Suprapubic skin (tissue), 2 donors: ENCODE results near the gene ERI3.

Experiments used
- EP300 ChIP-seq: sonication (generic); formaldehyde crosslinking; IDR thresholded peaks from one replicate; pipeline ENCODE4 v1.6.1; 2017; ENCODE audit warnings: antibody characterized with exemption
- POLR2A ChIP-seq, 2 donors: fragments of 450-650 bp; IDR thresholded peaks; one replicate each; pipeline ENCODE4 v1.6.1; 2017; ENCODE audit warnings: antibody characterized with exemption in 2 of 2, mild to moderate bottlenecking in 2 of 2, moderate library complexity in 2 of 2

GRCh38 chr1:44218503-44219300 is 136.4 kb downstream of the ERI3 start:
- TF ChIP-seq EP300 (no peak), POLR2A (IDR thresholded peaks at IDR 0.05) (no peak)
